Neural cell (in vitro differentiated cells): ENCODE data around the gene RNF212. TPM values are rescaled to one million over a fixed set of nuclear protein-coding genes. Genes with fewer than 3 reads are reported as not detected.
A peak's percentile ranks its signal among the peaks of the same experiment; 100 is the strongest.

Experiments
- H2AFZ ChIP-seq: fragments of 200-600, 300-800 bp; sonication (generic), shearing (Covaris generic); 2 replicates; pipeline ENCODE4 v1.6.0; 2014; ENCODE audit warnings: low read depth, mild to moderate bottlenecking, antibody characterized with exemption, low read length, moderate library complexity
- H3F3A ChIP-seq: fragments of 200-600 bp; shearing (Covaris generic); 2 replicates; pipeline ENCODE4 v1.6.1; 2016; ENCODE audit warnings: mild to moderate bottlenecking, moderate library complexity, mixed read lengths, antibody characterized with exemption, low read length; ENCODE audit not compliant: insufficient read depth, poor library complexity, severe bottlenecking
- H3K27ac ChIP-seq: fragments of 200-600, 300-800 bp; sonication (generic), shearing (Covaris generic); 2 replicates; pipeline ENCODE4 v1.5.1; 2014; ENCODE audit warnings: mild to moderate bottlenecking, low read length, moderate library complexity
- H3K27me3 ChIP-seq: fragments of 300-800, 200-600 bp; sonication (generic), shearing (Covaris generic); 2 replicates; pipeline ENCODE4 v1.6.0; 2014; ENCODE audit warnings: mild to moderate bottlenecking, low read depth, low read length, moderate library complexity; ENCODE audit not compliant: insufficient read depth
- H3K36me3 ChIP-seq: fragments of 300-800, 200-600 bp; sonication (generic), shearing (Covaris generic); 2 replicates; pipeline ENCODE4 v1.5.1; 2014; ENCODE audit warnings: mild to moderate bottlenecking, antibody characterized with exemption, low read length, moderate library complexity; ENCODE audit not compliant: insufficient read depth
- H3K4me2 ChIP-seq: fragments of 300-800, 200-600 bp; sonication (generic), shearing (Covaris generic); 2 replicates; pipeline ENCODE4 v1.6.0; 2014; ENCODE audit warnings: mild to moderate bottlenecking, low read length
- H3K4me3 ChIP-seq: fragments of 300-800, 200-600 bp; sonication (generic), shearing (Covaris generic); 2 replicates; pipeline ENCODE4 v1.5.1; 2014; ENCODE audit warnings: mild to moderate bottlenecking, low read length, moderate library complexity
- H3K79me2 ChIP-seq: fragments of 200-600 bp; shearing (Covaris generic); replicated peaks from 2 replicates; pipeline ENCODE4 v1.6.0; 2014; ENCODE audit warnings: mild to moderate bottlenecking, low read length, moderate library complexity; ENCODE audit not compliant: insufficient read depth
- H3K9ac ChIP-seq: fragments of 300-800, 200-600 bp; sonication (generic), shearing (Covaris generic); 2 replicates; pipeline ENCODE4 v1.6.1; 2016; ENCODE audit warnings: mild to moderate bottlenecking, low read length, mixed read lengths
- H3K9me2 ChIP-seq: fragments of 200-600 bp; shearing (Covaris generic); 2 replicates; pipeline ENCODE4 v1.6.1; 2016; ENCODE audit warnings: mild to moderate bottlenecking, low read length, mixed read lengths; ENCODE audit not compliant: insufficient read depth
- H3K9me3 ChIP-seq: fragments of 200-600, 300-800 bp; sonication (generic), shearing (Covaris generic); 2 replicates; pipeline ENCODE4 v1.6.1; 2016; ENCODE audit warnings: mild to moderate bottlenecking, mixed run types, low read length, moderate library complexity, mixed read lengths
- H4K20me1 ChIP-seq: fragments of 200-600 bp; shearing (Covaris generic); 2 replicates; pipeline ENCODE4 v1.6.1; 2016; ENCODE audit warnings: mild to moderate bottlenecking, mixed run types; ENCODE audit not compliant: insufficient read depth
- CTCF ChIP-seq: fragments of 450-650 bp; IDR thresholded peaks from 2 replicates; pipeline ENCODE4 v1.5.1; 2014; ENCODE audit warnings: antibody characterized with exemption, mild to moderate bottlenecking, moderate library complexity; ENCODE audit not compliant: poor library complexity, severe bottlenecking
- EP300 ChIP-seq: fragments of 450-650 bp; conservative IDR thresholded peaks from 2 replicates; pipeline ENCODE4 v1.6.1; 2014; ENCODE audit warnings: antibody characterized with exemption, mild to moderate bottlenecking, moderate library complexity; ENCODE audit not compliant: poor library complexity, severe bottlenecking
- EZH2 ChIP-seq: fragments of 200-600, 300-800 bp; shearing (Covaris generic), sonication (generic); IDR thresholded peaks from 2 replicates; pipeline ENCODE4 v1.6.1; 2014; ENCODE audit warnings: antibody characterized with exemption, low read length, borderline replicate concordance, mild to moderate bottlenecking; ENCODE audit not compliant: insufficient read depth, poor library complexity, severe bottlenecking
- MXI1 ChIP-seq: fragments of 450-650 bp; conservative IDR thresholded peaks from 2 replicates; pipeline ENCODE4 v1.6.1; 2014; ENCODE audit warnings: antibody characterized with exemption, mild to moderate bottlenecking; ENCODE audit not compliant: poor library complexity, severe bottlenecking
- POLR2AphosphoS5 ChIP-seq: IDR thresholded peaks from 2 replicates; pipeline ENCODE4 v1.6.1; 2012
- RAD21 ChIP-seq: fragments of 450-650 bp; conservative IDR thresholded peaks from 2 replicates; pipeline ENCODE4 v1.6.1; 2014; ENCODE audit warnings: antibody characterized with exemption, mild to moderate bottlenecking, moderate library complexity
- REST ChIP-seq: IDR thresholded peaks from 2 replicates; pipeline ENCODE4 v1.6.1; 2012; ENCODE audit warnings: borderline replicate concordance
- SMC3 ChIP-seq: fragments of 450-650 bp; conservative IDR thresholded peaks from 2 replicates; pipeline ENCODE4 v1.6.1; 2014; ENCODE audit warnings: antibody characterized with exemption, mild to moderate bottlenecking, moderate library complexity; ENCODE audit not compliant: poor library complexity
- TAF1 ChIP-seq: IDR thresholded peaks from 2 replicates; pipeline ENCODE4 v1.6.1; 2012; ENCODE audit warnings: low read depth
- polyA plus RNA-seq: library from polyadenylated mRNA; depleted of rRNA; stranded (reverse); fragments of >200 nt; gene quantifications from 2 replicates; pipeline ENCODE4 v1.2.3, GENCODE V29; 2014

RNF212 gene
- polyA plus RNA-seq, 1 donor from 2014 or later: 1.5 TPM

DNA sequence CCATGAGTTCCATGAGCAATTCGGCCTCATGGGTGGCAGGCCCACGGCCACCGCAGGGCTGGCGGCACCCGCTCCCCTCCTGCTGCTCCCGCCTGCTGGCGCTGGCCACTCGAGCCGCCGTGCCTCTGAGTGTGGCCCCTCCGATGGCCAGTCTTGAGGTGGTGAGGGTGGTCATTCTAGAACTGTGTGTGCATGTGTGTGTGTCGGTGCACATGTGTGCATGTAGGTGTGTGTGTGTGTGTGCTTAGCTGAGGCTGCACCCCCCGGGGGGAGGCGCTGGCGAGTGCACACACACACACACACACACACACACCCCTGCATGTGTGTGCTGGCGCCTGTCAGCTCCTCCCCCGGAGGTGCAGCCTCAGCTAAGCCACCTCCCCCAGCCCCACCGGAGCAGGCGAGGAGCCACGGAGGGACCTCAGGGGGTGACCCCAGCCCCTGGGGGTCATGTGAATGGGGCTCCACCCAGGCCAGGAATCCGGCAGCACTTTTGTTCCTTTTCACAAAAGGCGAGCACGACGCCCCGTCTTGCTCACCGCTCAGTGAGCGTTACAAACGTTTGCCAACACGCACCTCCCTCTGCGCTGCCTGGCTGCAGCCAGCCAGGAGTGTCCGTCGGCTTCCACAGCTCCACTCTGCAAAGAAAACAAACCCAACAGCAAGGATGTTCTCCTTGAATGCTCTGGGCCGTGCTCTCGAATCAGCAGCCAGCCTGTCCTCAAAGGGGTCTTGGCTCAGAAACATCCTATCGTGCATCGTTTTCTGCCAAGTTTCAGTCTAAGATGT, 72.0 kb downstream of the RNF212 start:
- TF ChIP-seq POLR2AphosphoS5 (no peak), CTCF (no peak), REST (no peak), TAF1 (no peak), EP300 (no peak), MXI1 (no peak), EZH2 (no peak), RAD21 (no peak), SMC3 (no peak)
- H3K36me3 ChIP-seq: no peaks in the 10 kb centered on the region
- no peak overlapping the region for H2AFZ ChIP-seq
- H3K27me3 ChIP-seq: no peaks in the 10 kb centered on the region
- H3K79me2 ChIP-seq: no peaks in the 10 kb centered on the region
- no peaks in the 10 kb centered on the region for H3K9me2 ChIP-seq
- H4K20me1 ChIP-seq: no peaks in the 10 kb centered on the region
- H3K4me2 ChIP-seq: no peak overlapping the region
- no peaks in the 10 kb centered on the region for H3F3A ChIP-seq
- no peaks in the 10 kb centered on the region for H3K9me3 ChIP-seq
- H3K9ac ChIP-seq: no peak overlapping the region
- H3K27ac ChIP-seq: no peak overlapping the region
- H3K4me3 ChIP-seq: peak overlapping the region; percentile 16

- Histone ChIP-seq H3F3A (no peaks in the 10 kb centered on the region), H3K9me3 (no peaks in the 10 kb centered on the region), H3K36me3 (no peaks in the 10 kb centered on the region), H3K79me2 (no peaks in the 10 kb centered on the region), H3K27me3 (no peaks in the 10 kb centered on the region), H3K9ac (no peak overlapping the region), H3K9me2 (no peaks in the 10 kb centered on the region), H2AFZ (no peak overlapping the region), H4K20me1 (no peaks in the 10 kb centered on the region), H3K27ac (no peak overlapping the region), H3K4me3 (no peak overlapping the region), H3K4me2 (no peak overlapping the region)
- TF ChIP-seq REST: no peak
- no peak for TF ChIP-seq RAD21
- no peak for TF ChIP-seq POLR2AphosphoS5
- TF ChIP-seq MXI1: no peak
- no peak for TF ChIP-seq CTCF
- TF ChIP-seq EP300: no peak
- no peak for TF ChIP-seq SMC3
Measured at GRCh38 chr4:1040344-1041146, 72.8 kb downstream of the RNF212 start.
